ENCODE measurements around the gene HSPB3.

GRCh38 chr5:54445691-54446378, 9.7 kb upstream of the HSPB3 start:
- TF ChIP-seq CTCF (optimal IDR thresholded peaks at IDR 0.05 in 1 of 3, IDR thresholded peaks at IDR 0.05 in 1 of 3, conservative IDR thresholded peaks at IDR 0.05 in 1 of 3; ENCODE audit: extremely low read depth in 1 of 3, insufficient read depth in 2 of 3, low read length in 3 of 3) (no peak), EZH2 (IDR thresholded peaks at IDR 0.05; ENCODE audit: low read length) (no peak)

All from keratinocyte (primary cell).